Sigmoid colon (tissue), 7 donors: Measurements from ENCODE around the gene KCNH3. TPM values are rescaled to one million over a fixed set of nuclear protein-coding genes. Genes with fewer than 3 reads are reported as not detected.

Experiments used
- DNase-seq: peaks from one replicate; pipeline ENCODE4 v3.0.0-alpha.2; 2019
- H3K27ac ChIP-seq, 4 donors: fragments of 200-600 bp; sonication (generic); one replicate each; pipeline ENCODE4 v1.5.1; 2016 to 2019; ENCODE audit warnings: mild to moderate bottlenecking in 1 of 4
- H3K27me3 ChIP-seq, 3 donors: fragments of 200-600 bp; sonication (generic); one replicate each; pipeline ENCODE4 v1.5.1; 2019; ENCODE audit warnings: mild to moderate bottlenecking in 1 of 3
- H3K36me3 ChIP-seq, 4 donors: fragments of 200-600 bp; sonication (generic); one replicate each; pipeline ENCODE4 v1.5.1; 2016 to 2019
- H3K4me1 ChIP-seq, 4 donors: fragments of 200-600 bp; sonication (generic); one replicate each; pipeline ENCODE4 v1.5.1; 2017 to 2019
- H3K4me3 ChIP-seq, 4 donors: fragments of 200-600 bp; sonication (generic); one replicate each; pipeline ENCODE4 v1.5.1; 2017 to 2019; ENCODE audit warnings: mild to moderate bottlenecking in 2 of 4, moderate library complexity in 1 of 4
- H3K9me3 ChIP-seq, 4 donors: fragments of 200-600 bp in 3 of 4; sonication (generic) in 3 of 4; one replicate each; pipeline versions ENCODE4 v1.5.1 to v1.6.1; 2013 to 2019
- CTCF ChIP-seq, 4 experiments: fragments of 450-650 bp in 3 of 4; fragments of 200-600 bp in 1 of 4; IDR thresholded peaks; one replicate each; pipeline ENCODE4 v1.5.1; 2016 to 2019; ENCODE audit warnings: antibody characterized with exemption in 4 of 4, mild to moderate bottlenecking in 3 of 4, moderate library complexity in 2 of 4
- EP300 ChIP-seq, 4 donors: sonication (generic); formaldehyde crosslinking; IDR thresholded peaks; one replicate each; pipeline ENCODE4 v1.6.1; 2017; ENCODE audit warnings: antibody characterized with exemption in 4 of 4
- POLR2A ChIP-seq, 2 donors: fragments of 450-650 bp; IDR thresholded peaks; one replicate each; pipeline ENCODE4 v1.6.1; 2016; ENCODE audit warnings: antibody characterized with exemption in 2 of 2, mild to moderate bottlenecking in 2 of 2, moderate library complexity in 2 of 2
- POLR2AphosphoS5 ChIP-seq, 4 donors: sonication (generic); formaldehyde crosslinking; IDR thresholded peaks; one replicate each; pipeline ENCODE4 v1.6.1; 2017; ENCODE audit warnings: antibody characterized with exemption in 4 of 4
- WGBS, 2 donors: extraction: QIAGEN DNeasy Blood & Tissue Kit; methylation state at CpG; one replicate each; pipeline ENCODE4 v1.1.7; 2013; 5-methylcytosine and 5-hydroxymethylcytosine counted together
- intact Hi-C: fragments of 100-400 bp; cut with DNase I; formaldehyde crosslinking; loops from one replicate; pipeline ENCODE4 v1.15.1; 2023
- polyA plus RNA-seq, 3 donors: library from polyadenylated mRNA; stranded (reverse); fragments of 200-250 nt; gene quantifications; one replicate each; pipeline ENCODE4 v1.2.3, GENCODE V29; 2013
- total RNA-seq, 4 donors: library from RNA; depleted of rRNA; stranded (reverse); fragments of >200 nt; gene quantifications; one replicate each; pipeline ENCODE4 v1.1.0, GENCODE V29; 2016
- donor health status: healthy with polysubstance abuse.
- donor health status: Bipolar disorder and iron deficiency.
- donor health status: healthy.

Gene KCNH3
- total and polyA plus RNA-seq, 7 donors = 0.14 to 0.83 (median 0.36) TPM; not detected in 4

GRCh38 chr12:49588721-49589516, 50.1 kb downstream of the KCNH3 start:
- WGBS, 2 donors = 88 to 90% methylated on average over 4 of the region's 4 CpGs
- no peaks in the 10 kb centered on the region for H3K27me3 ChIP-seq

GRCh38 chr12:49598527-49598926, 59.7 kb downstream of the KCNH3 start:
- no peaks in the 10 kb centered on the region for H3K4me1 ChIP-seq
- DNase-seq = no peak
- no peaks in the 10 kb centered on the region for H3K9me3 ChIP-seq
- 87% methylated on average over 10 of the region's 10 CpGs for WGBS, 2 donors
- no peak overlapping the region for H3K27ac ChIP-seq
- no peaks in the 10 kb centered on the region for H3K36me3 ChIP-seq
- intact Hi-C loops = no loop called here
- no peaks in the 10 kb centered on the region for H3K27me3 ChIP-seq
- no peak overlapping the region for H3K4me3 ChIP-seq
- TF ChIP-seq POLR2AphosphoS5 (IDR thresholded peaks at IDR 0.05) (no peak), POLR2A (IDR thresholded peaks at IDR 0.05) (no peak), EP300 (IDR thresholded peaks at IDR 0.05) (no peak), CTCF (IDR thresholded peaks at IDR 0.05) (no peak)

More at GRCh38 chr12:49588721-49589516, 50.1 kb downstream of the KCNH3 start:
- Histone ChIP-seq H3K9me3 (no peaks in the 10 kb centered on the region), H3K27ac (no peak overlapping the region), H3K4me1 (peaks cover 0 to 13% (median 0%) of the 10 kb centered on the region in 4 donors), H3K36me3 (no peaks in the 10 kb centered on the region), H3K4me3 (no peak overlapping the region)
- no peak for DNase-seq
- intact Hi-C loops = no loop called here
- TF ChIP-seq POLR2A (IDR thresholded peaks at IDR 0.05) (no peak), POLR2AphosphoS5 (IDR thresholded peaks at IDR 0.05) (no peak), EP300 (IDR thresholded peaks at IDR 0.05) (no peak), CTCF (IDR thresholded peaks at IDR 0.05) (no peak)

- Histone ChIP-seq H3K4me3 (no peak overlapping the region), H3K4me1 (no peaks in the 10 kb centered on the region), H3K36me3 (no peaks in the 10 kb centered on the region), H3K27me3 (no peaks in the 10 kb centered on the region), H3K27ac (no peak overlapping the region), H3K9me3 (no peaks in the 10 kb centered on the region)
- 97% methylated on average over 8 of the region's 8 CpGs for WGBS, 2 donors
- no peak for TF ChIP-seq POLR2A (IDR thresholded peaks at IDR 0.05)
- no peak for TF ChIP-seq POLR2AphosphoS5 (IDR thresholded peaks at IDR 0.05)
- TF ChIP-seq CTCF (IDR thresholded peaks at IDR 0.05) = no peak
- TF ChIP-seq EP300 (IDR thresholded peaks at IDR 0.05) = no peak
- intact Hi-C loops = no loop called here
- DNase-seq = no peak
These were observed 61.1 kb downstream of the KCNH3 start for GRCh38 chr12:49599961-49600360.

- intact Hi-C loops = no loop called here
- no peak for TF ChIP-seq CTCF (IDR thresholded peaks at IDR 0.05)
- no peak for TF ChIP-seq POLR2AphosphoS5 (IDR thresholded peaks at IDR 0.05)
- no peak for TF ChIP-seq EP300 (IDR thresholded peaks at IDR 0.05)
- TF ChIP-seq POLR2A (IDR thresholded peaks at IDR 0.05) = no peak
- Histone ChIP-seq H3K27ac (no peak overlapping the region), H3K9me3 (no peaks in the 10 kb centered on the region), H3K4me1 (no peaks in the 10 kb centered on the region), H3K36me3 (no peaks in the 10 kb centered on the region), H3K4me3 (no peak overlapping the region), H3K27me3 (no peaks in the 10 kb centered on the region)
- DNase-seq = no peak
- 82 to 83% methylated on average over 1 of the region's 1 CpG for WGBS, 2 donors
These were observed 64.9 kb downstream of the KCNH3 start for GRCh38 chr12:49603721-49604120.
